IMR-90 (cell line): ENCODE results near the gene FAHD1. TPM values are rescaled to one million over a fixed set of nuclear protein-coding genes. Genes with fewer than 3 reads are reported as not detected.

Experiments
- ATAC-seq: fragments of 200-7000 bp; cut with Tn5 transposase; 2 replicates; pipeline ENCODE4 v1.9.1; 2020; ENCODE audit warnings: low read depth, mild to moderate bottlenecking, moderate library complexity
- BruUV-seq: library from RNA; stranded (reverse); fragments of 400-500 nt; replicated peaks from 2 replicates; lab custom pipeline; 2021; lab: Mats Ljungman, UMichigan
- CTCF ChIA-PET: fragments of 300-600 bp; formaldehyde crosslinking; extraction: SDS; loops from one replicate; lab custom pipeline; 2021; ENCODE audit warnings: antibody characterized with exemption; lab: Yijun Ruan, JAX
- POLR2A ChIA-PET: fragments of 300-600 bp; sonication (Branson Sonifier 250); formaldehyde crosslinking; loops from one replicate; lab custom pipeline; 2022; ENCODE audit warnings: antibody characterized with exemption; ENCODE audit not compliant: unreplicated experiment; lab: Charles Lee
- DNase-seq: peaks from one replicate; pipeline ENCODE4 v3.0.0; 2013
- H2AFZ ChIP-seq: replicated peaks from 2 replicates; pipeline ENCODE3; 2013; ENCODE audit warnings: low read length, mild to moderate bottlenecking; ENCODE audit not compliant: poor library complexity
- H2AK5ac ChIP-seq: 2 replicates; pipeline ENCODE4 v1.6.1; 2013; ENCODE audit warnings: low read depth, low read length, inconsistent platforms
- H2AK9ac ChIP-seq: replicated peaks from 2 replicates; pipeline ENCODE3; 2013; ENCODE audit warnings: mild to moderate bottlenecking, low read depth, low read length, moderate library complexity; ENCODE audit not compliant: poor library complexity
- H2BK120ac ChIP-seq: 2 replicates; pipeline ENCODE4 v1.6.1; 2013; ENCODE audit warnings: low read depth, low read length, inconsistent platforms
- H2BK15ac ChIP-seq: 3 replicates; pipeline ENCODE4 v1.6.1; 2013; ENCODE audit warnings: low read depth, low read length, inconsistent platforms
- H2BK20ac ChIP-seq: 2 replicates; pipeline ENCODE4 v1.6.1; 2013; ENCODE audit warnings: low read depth, mild to moderate bottlenecking, inconsistent platforms, low read length, moderate library complexity
- H2BK5ac ChIP-seq: 2 replicates; pipeline ENCODE4 v1.6.1; 2013; ENCODE audit warnings: mild to moderate bottlenecking, low read depth, low read length, inconsistent platforms; ENCODE audit not compliant: poor library complexity, severe bottlenecking
- H3K14ac ChIP-seq: replicated peaks from 2 replicates; pipeline ENCODE4 v1.6.1; 2013; ENCODE audit warnings: low read depth, low read length, inconsistent platforms
- H3K18ac ChIP-seq: 2 replicates; pipeline ENCODE4 v1.6.1; 2013; ENCODE audit warnings: low read depth, low read length, control low read depth
- H3K23ac ChIP-seq: 2 replicates; pipeline ENCODE4 v1.6.1; 2013; ENCODE audit warnings: low read depth, low read length, inconsistent platforms
- H3K27ac ChIP-seq: 2 replicates; pipeline ENCODE4 v1.5.1; 2013; ENCODE audit warnings: mild to moderate bottlenecking, control low read depth, low read length; ENCODE audit not compliant: insufficient read depth
- H3K27me3 ChIP-seq: 2 replicates; pipeline ENCODE4 v1.6.1; 2013; ENCODE audit warnings: low read length; ENCODE audit not compliant: control insufficient read depth, insufficient read depth
- H3K36me3 ChIP-seq: 2 replicates; pipeline ENCODE4 v1.6.1; 2013; ENCODE audit warnings: low read length, mixed read lengths; ENCODE audit not compliant: control insufficient read depth, insufficient read depth
- H3K4ac ChIP-seq: 2 replicates; pipeline ENCODE4 v1.6.1; 2013; ENCODE audit warnings: low read depth, low read length, inconsistent platforms
- H3K4me1 ChIP-seq: 2 replicates; pipeline ENCODE4 v1.6.1; 2013; ENCODE audit warnings: low read length, mixed read lengths; ENCODE audit not compliant: control insufficient read depth, insufficient read depth
- H3K4me2 ChIP-seq: 2 replicates; pipeline ENCODE4 v1.6.1; 2013; ENCODE audit warnings: low read depth, mild to moderate bottlenecking, control low read depth, low read length, moderate library complexity
- H3K4me3 ChIP-seq: 2 replicates; pipeline ENCODE4 v1.5.1; 2013; ENCODE audit warnings: low read depth, mild to moderate bottlenecking, control low read depth, low read length, moderate library complexity; ENCODE audit not compliant: insufficient read depth
- H3K56ac ChIP-seq: 2 replicates; pipeline ENCODE4 v1.6.1; 2013; ENCODE audit warnings: low read length, inconsistent platforms; ENCODE audit not compliant: insufficient read depth; ENCODE audit errors: extremely low read depth
- H3K79me1 ChIP-seq, 2 experiments: 2 replicates each; pipeline ENCODE4 v1.6.1; 2013; ENCODE audit warnings: low read length in 2 of 2, inconsistent platforms in 1 of 2, low read depth in 1 of 2
- H3K9ac ChIP-seq: 2 replicates; pipeline ENCODE4 v1.6.1; 2013; ENCODE audit warnings: low read depth, low read length, control low read depth
- H3K9me1 ChIP-seq: 2 replicates; pipeline ENCODE4 v1.6.1; 2013; ENCODE audit warnings: low read length, inconsistent platforms; ENCODE audit not compliant: insufficient read depth
- H3K9me3 ChIP-seq: 2 replicates; pipeline ENCODE4 v1.6.1; 2013; ENCODE audit warnings: low read length; ENCODE audit not compliant: control insufficient read depth, insufficient read depth
- H4K20me1 ChIP-seq: 2 replicates; pipeline ENCODE4 v1.6.1; 2013; ENCODE audit warnings: low read length, inconsistent platforms; ENCODE audit not compliant: insufficient read depth
- H4K5ac ChIP-seq: 2 replicates; pipeline ENCODE4 v1.6.1; 2013; ENCODE audit warnings: mild to moderate bottlenecking, low read depth, low read length, control low read depth
- H4K8ac ChIP-seq, 2 experiments: 2 replicates each; pipeline ENCODE4 v1.6.1; 2013; ENCODE audit warnings: low read depth in 2 of 2, low read length in 2 of 2, control low read depth in 1 of 2, inconsistent platforms in 1 of 2
- H4K91ac ChIP-seq: 2 replicates; pipeline ENCODE4 v1.6.1; 2013; ENCODE audit warnings: low read depth, low read length, inconsistent platforms; ENCODE audit not compliant: insufficient read depth
- CEBPB ChIP-seq: IDR thresholded peaks from 2 replicates; pipeline ENCODE4 v1.6.1; 2012; ENCODE audit warnings: low read depth, low read length, improper control_type of control experiment
- CHD1 ChIP-seq: IDR thresholded peaks from 2 replicates; pipeline ENCODE4 v1.6.1; 2012; ENCODE audit warnings: low read depth, low read length, improper control_type of control experiment
- FOS ChIP-seq: fragments of 150-350 bp; IDR thresholded peaks from 2 replicates; pipeline ENCODE4 v1.6.1; 2016; ENCODE audit warnings: low read depth, low read length
- MAZ ChIP-seq: IDR thresholded peaks from 2 replicates; pipeline ENCODE4 v1.6.1; 2012; ENCODE audit warnings: low read depth, mild to moderate bottlenecking, low read length, improper control_type of control experiment, moderate library complexity, borderline replicate concordance
- MXI1 ChIP-seq: IDR thresholded peaks from 2 replicates; pipeline ENCODE4 v1.6.1; 2012; ENCODE audit warnings: low read depth, mild to moderate bottlenecking, low read length, moderate library complexity, borderline replicate concordance
- POLR2A ChIP-seq: IDR thresholded peaks from 2 replicates; pipeline ENCODE4 v1.6.1; 2012; ENCODE audit warnings: mild to moderate bottlenecking, low read depth, low read length
- RAD21 ChIP-seq: IDR thresholded peaks from 2 replicates; pipeline ENCODE4 v1.6.1; 2012; ENCODE audit warnings: low read length, improper control_type of control experiment
- RFX5 ChIP-seq: IDR thresholded peaks from 2 replicates; pipeline ENCODE4 v1.8.0; 2012; ENCODE audit warnings: low read depth, mild to moderate bottlenecking, low read length, moderate library complexity
- USF2 ChIP-seq: fragments of 150-350 bp; IDR thresholded peaks from 2 replicates; pipeline ENCODE4 v1.6.1; 2017; ENCODE audit warnings: mild to moderate bottlenecking, antibody characterized with exemption, low read length, low read depth
- WGBS, 2 experiments: methylation state at CpG; one replicate each; pipeline versions ENCODE4 v1.1.5 to v1.1.7; 2013; ENCODE audit warnings: missing lambda C conversion rate in 2 of 2; ENCODE audit not compliant: insufficient read length in 1 of 2; ENCODE audit errors: extremely low coverage in 2 of 2; 5-methylcytosine and 5-hydroxymethylcytosine counted together
- dilution Hi-C: fragments of 300-500 bp; cut with HindIII; formaldehyde crosslinking; loops from one replicate; pipeline ENCODE4 v1.14.3; 2018; ENCODE audit warnings: low sequenced_read_pairs; ENCODE audit not compliant: unreplicated experiment
- in situ Hi-C: fragments of 300-500 bp; cut with MboI; formaldehyde crosslinking; loops from 3 replicates; pipeline ENCODE4 v1.14.3; 2019; ENCODE audit warnings: low sequenced_read_pairs, inconsistent platforms, mixed read lengths
- intact Hi-C: fragments of 100-400 bp; cut with micrococcal nuclease; formaldehyde crosslinking; loops from 2 replicates; pipeline ENCODE4 v1.10.0; 2022
- polyA plus RNA-seq, 3 experiments: library from polyadenylated mRNA; depleted of rRNA; stranded (reverse); fragments of >200 nt; gene quantifications; 2 replicates each; pipeline ENCODE4 v1.2.3, GENCODE V29; 2012; ENCODE audit warnings: low replicate concordance in 1 of 3
- total RNA-seq: library from RNA; depleted of rRNA; stranded (reverse); fragments of >200 nt; gene quantifications from 2 replicates; pipeline ENCODE4 v1.2.3, GENCODE V29; 2012
- TF ChIP-seq, protein P1 (sequence below): conservative IDR thresholded peaks from 2 replicates; pipeline ENCODE4 v1.5.1; 2012; ENCODE audit warnings: mild to moderate bottlenecking, low read depth, low read length, improper control_type of control experiment

Gene FAHD1
- total and polyA plus RNA-seq, 2 of the 4 experiments (the other 2 are of a cell fraction) = 65.3 to 85.9 TPM

GRCh38 chr16:1800701-1801100 is 26.3 kb upstream of the FAHD1 start:
- Histone ChIP-seq H2BK20ac (no peak overlapping the region), H3K4me2 (no peak overlapping the region), H2AFZ (no peak overlapping the region), H3K9me1 (no peaks in the 10 kb centered on the region), H3K79me1 (no peaks in the 10 kb centered on the region), H3K4me3 (no peak overlapping the region), H3K27me3 (no peaks in the 10 kb centered on the region), H3K27ac (no peak overlapping the region), H3K14ac (no peak overlapping the region), H2AK5ac (no peak overlapping the region), H3K36me3 (no peaks in the 10 kb centered on the region), H4K20me1 (no peaks in the 10 kb centered on the region), H2BK120ac (no peak overlapping the region), H3K23ac (no peak overlapping the region), H4K8ac (no peak overlapping the region), H3K4ac (no peak overlapping the region), H3K9me3 (peaks cover 5% of the 10 kb centered on the region; the same call in 1 of the 2 replicates), H4K91ac (no peak overlapping the region), H2AK9ac (no peak overlapping the region), H3K9ac (no peak overlapping the region), H2BK15ac (no peak overlapping the region), H3K18ac (no peak overlapping the region), H3K4me1 (no peaks in the 10 kb centered on the region), H4K5ac (no peak overlapping the region), H2BK5ac (no peak overlapping the region), H3K56ac (no peak overlapping the region)
- in situ Hi-C loops (no loop called here), dilution Hi-C loops (no loop called here), intact Hi-C loops (no loop called here)
- WGBS, 2 experiments = no CpG with 5 or more reads among the region's 10 CpGs
- TF ChIP-seq POLR2A = no peak
- no peak for TF ChIP-seq CEBPB
- no peak for TF ChIP-seq MAZ
- no peak for TF ChIP-seq FOS
- no peak for TF ChIP-seq CHD1
- TF ChIP-seq, protein P1, sequence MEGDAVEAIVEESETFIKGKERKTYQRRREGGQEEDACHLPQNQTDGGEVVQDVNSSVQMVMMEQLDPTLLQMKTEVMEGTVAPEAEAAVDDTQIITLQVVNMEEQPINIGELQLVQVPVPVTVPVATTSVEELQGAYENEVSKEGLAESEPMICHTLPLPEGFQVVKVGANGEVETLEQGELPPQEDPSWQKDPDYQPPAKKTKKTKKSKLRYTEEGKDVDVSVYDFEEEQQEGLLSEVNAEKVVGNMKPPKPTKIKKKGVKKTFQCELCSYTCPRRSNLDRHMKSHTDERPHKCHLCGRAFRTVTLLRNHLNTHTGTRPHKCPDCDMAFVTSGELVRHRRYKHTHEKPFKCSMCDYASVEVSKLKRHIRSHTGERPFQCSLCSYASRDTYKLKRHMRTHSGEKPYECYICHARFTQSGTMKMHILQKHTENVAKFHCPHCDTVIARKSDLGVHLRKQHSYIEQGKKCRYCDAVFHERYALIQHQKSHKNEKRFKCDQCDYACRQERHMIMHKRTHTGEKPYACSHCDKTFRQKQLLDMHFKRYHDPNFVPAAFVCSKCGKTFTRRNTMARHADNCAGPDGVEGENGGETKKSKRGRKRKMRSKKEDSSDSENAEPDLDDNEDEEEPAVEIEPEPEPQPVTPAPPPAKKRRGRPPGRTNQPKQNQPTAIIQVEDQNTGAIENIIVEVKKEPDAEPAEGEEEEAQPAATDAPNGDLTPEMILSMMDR = no peak
- no peak for TF ChIP-seq MXI1
- no peak for TF ChIP-seq RAD21
- TF ChIP-seq RFX5 = no peak
- no peak for TF ChIP-seq USF2
- ChIA-PET CTCF (no interaction called here), POLR2A (no interaction called here)
- no TSS peak for BruUV-seq
- DNase-seq (no peak), ATAC-seq (no peak)
